Measurements from ENCODE around the gene KLHL40. TPM values are rescaled to one million over a fixed set of nuclear protein-coding genes. Genes with fewer than 3 reads are reported as not detected.

Gene KLHL40
- total and polyA plus RNA-seq, 3 experiments from 2014 or later = not detected

DNA sequence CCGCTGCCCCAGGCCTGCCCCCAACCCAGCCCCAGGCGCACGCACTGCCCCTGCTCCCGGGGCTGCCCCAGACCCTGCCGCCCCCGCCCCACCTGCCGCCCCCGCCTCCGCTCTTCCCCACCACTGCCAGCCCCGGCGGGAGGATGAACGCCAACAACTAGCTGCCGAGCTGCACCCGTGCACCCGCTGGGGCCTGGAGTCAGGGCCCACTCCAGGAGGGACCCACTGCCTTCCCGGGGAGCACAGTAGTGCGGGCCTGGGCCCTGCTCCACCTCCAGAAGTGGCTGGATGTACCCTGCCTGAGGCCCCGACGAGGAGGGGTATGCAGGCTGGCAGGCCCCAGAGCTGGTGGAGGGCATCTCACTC, 20.9 kb upstream of the KLHL40 start:
- Histone ChIP-seq H3K27ac (ENCODE audit: low read depth, low read length) (no peak overlapping the region), H3K9me3 (ENCODE audit: low read length) (no peaks in the 10 kb centered on the region), H3K4me3 (ENCODE audit: low read length) (no peak overlapping the region), H3K4me1 (ENCODE audit: insufficient read depth, low read length) (no peaks in the 10 kb centered on the region), H3K36me3 (ENCODE audit: insufficient read depth, low read length) (no peaks in the 10 kb centered on the region), H3K27me3 (ENCODE audit: insufficient read depth, low read length, poor library complexity, severe bottlenecking) (no peaks in the 10 kb centered on the region)
- DNase-seq = no peak
- no peaks in the 10 kb centered on the region for H3K36me3 Mint-ChIP-seq
- POLR2A ChIA-PET = no interaction called here
- peaks cover 0 to 2% (median 0%) of the 10 kb centered on the region in 5 donors for H3K9me3 Mint-ChIP-seq
- peaks cover 0 to 3% (median 0%) of the 10 kb centered on the region in 3 donors for H3K4me1 Mint-ChIP-seq
- no peak overlapping the region for H3K4me3 Mint-ChIP-seq
- CTCF ChIA-PET = no interaction called here
- peaks cover 0 to 3% of the 10 kb centered on the region in 2 donors for H3K27me3 Mint-ChIP-seq
- H3K27ac Mint-ChIP-seq = no peak overlapping the region

DNA sequence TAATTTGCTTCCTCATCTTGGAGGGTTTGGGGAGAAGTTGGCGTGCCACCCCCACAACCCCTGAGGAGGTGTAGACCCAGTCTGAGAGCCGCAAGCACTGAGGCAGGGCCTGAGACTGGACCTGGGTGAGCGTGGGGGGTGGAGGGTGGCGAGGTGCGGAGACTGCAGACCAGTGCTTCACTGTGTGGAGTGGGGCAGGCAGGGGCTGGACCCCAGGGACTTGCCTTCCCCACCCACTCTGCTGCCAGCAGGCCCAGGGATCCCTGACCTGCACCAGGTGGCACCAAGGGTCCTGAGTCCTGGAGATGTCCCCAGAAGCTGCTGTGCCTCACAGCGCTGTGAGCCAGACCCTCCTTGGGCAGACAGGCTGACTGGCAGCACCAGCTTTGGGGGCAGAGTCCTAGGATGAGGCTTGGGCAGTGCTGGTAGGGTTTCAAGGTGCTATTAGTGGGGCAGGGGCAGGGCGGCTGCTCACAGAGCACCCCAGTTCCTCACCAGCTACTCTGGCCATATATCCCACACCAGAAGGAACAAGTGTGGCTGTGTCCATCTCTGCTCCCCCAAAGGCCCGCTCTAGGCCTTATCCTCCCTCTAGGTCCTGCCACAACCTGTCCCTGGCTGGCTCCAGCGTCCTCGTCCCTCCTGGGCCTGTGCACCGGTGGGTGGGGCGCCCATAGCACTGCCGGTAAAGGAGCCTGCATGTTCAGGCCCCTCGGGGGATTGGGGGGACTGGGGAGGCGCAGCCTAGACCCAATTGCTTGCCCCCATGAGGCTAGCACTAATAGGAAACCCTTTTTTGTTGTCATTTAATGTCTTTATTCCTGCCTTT, 20.1 kb upstream of the KLHL40 start:
- CTCF ChIA-PET = no interaction called here
- POLR2A ChIA-PET = no interaction called here
- H3K9me3 ChIP-seq (ENCODE audit: low read length) = no peaks in the 10 kb centered on the region
- Mint-ChIP-seq H3K4me1 (no peaks in the 10 kb centered on the region), H3K27ac (no peak overlapping the region), H3K27me3 (peaks cover 1% of the 10 kb centered on the region in 2 donors), H3K9me3 (peaks cover 0 to 2% (median 0%) of the 10 kb centered on the region in 5 donors), H3K36me3 (no peaks in the 10 kb centered on the region), H3K4me3 (no peak overlapping the region)
- no peak overlapping the region for H3K4me3 ChIP-seq (ENCODE audit: low read length)
- H3K27ac ChIP-seq (ENCODE audit: low read depth, low read length) = no peak overlapping the region
- H3K36me3 ChIP-seq (ENCODE audit: insufficient read depth, low read length) = no peaks in the 10 kb centered on the region
- no peaks in the 10 kb centered on the region for H3K4me1 ChIP-seq (ENCODE audit: insufficient read depth, low read length)
- H3K27me3 ChIP-seq (ENCODE audit: insufficient read depth, low read length, poor library complexity, severe bottlenecking) = no peaks in the 10 kb centered on the region
- no peak for DNase-seq

DNA sequence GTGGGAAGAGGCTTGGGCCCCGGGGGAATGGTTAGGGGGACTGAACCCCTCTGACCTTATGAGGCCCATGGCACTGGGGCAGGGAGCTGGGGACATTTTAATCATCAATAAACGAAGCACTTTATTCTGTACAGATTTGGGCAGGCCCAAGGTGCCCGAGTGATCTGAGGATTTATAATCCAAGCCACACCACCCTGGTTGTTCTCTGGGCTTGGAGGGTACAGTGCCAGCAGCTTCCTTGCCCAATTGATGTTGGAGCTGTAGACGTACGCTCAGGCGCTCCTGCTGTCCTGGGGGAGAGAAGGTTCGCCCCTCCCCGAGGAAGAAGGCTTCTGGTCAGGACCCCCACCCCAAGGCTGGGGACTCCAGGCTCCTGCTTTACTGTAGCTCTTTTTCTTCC, 19.3 kb upstream of the KLHL40 start:
- no peaks in the 10 kb centered on the region for H3K27me3 ChIP-seq (ENCODE audit: insufficient read depth, low read length, poor library complexity, severe bottlenecking)
- no peaks in the 10 kb centered on the region for H3K9me3 ChIP-seq (ENCODE audit: low read length)
- H3K4me1 ChIP-seq (ENCODE audit: insufficient read depth, low read length) = no peaks in the 10 kb centered on the region
- CTCF ChIA-PET = no interaction called here
- DNase-seq = no peak
- H3K4me1 Mint-ChIP-seq = no peaks in the 10 kb centered on the region
- H3K4me3 Mint-ChIP-seq = no peak overlapping the region
- POLR2A ChIA-PET = no interaction called here
- no peak overlapping the region for H3K27ac ChIP-seq (ENCODE audit: low read depth, low read length)
- H3K36me3 Mint-ChIP-seq = no peaks in the 10 kb centered on the region
- no peak overlapping the region for H3K27ac Mint-ChIP-seq
- peaks cover 0 to 2% (median 0%) of the 10 kb centered on the region in 5 donors for H3K9me3 Mint-ChIP-seq
- no peak overlapping the region for H3K4me3 ChIP-seq (ENCODE audit: low read length)
- H3K36me3 ChIP-seq (ENCODE audit: insufficient read depth, low read length) = no peaks in the 10 kb centered on the region
- peaks cover 1 to 3% of the 10 kb centered on the region in 2 donors for H3K27me3 Mint-ChIP-seq

DNA sequence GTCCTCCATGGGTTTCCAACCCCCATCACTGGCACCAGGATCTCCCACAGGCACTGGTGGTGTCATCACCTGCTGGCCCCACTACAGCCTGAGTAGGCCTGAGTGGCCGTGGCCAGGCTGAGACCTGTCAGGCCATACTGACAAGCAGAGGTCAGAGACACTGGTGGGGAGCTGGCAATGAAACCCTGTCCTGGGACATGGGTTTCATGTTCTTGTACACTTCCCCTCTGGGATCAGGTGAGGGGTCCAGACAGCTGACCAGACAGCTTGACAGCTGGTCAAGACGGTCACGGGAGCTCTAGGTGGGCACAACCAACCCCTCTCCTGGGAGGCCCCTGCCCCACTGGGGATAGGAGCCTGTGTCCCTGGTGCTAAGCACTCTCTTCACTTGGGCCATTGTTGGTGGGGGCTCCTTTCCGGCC, 18.7 kb upstream of the KLHL40 start:
- POLR2A ChIA-PET = no interaction called here
- Histone ChIP-seq H3K9me3 (ENCODE audit: low read length) (no peaks in the 10 kb centered on the region), H3K27me3 (ENCODE audit: insufficient read depth, low read length, poor library complexity, severe bottlenecking) (no peaks in the 10 kb centered on the region), H3K27ac (ENCODE audit: low read depth, low read length) (no peak overlapping the region), H3K4me3 (ENCODE audit: low read length) (no peak overlapping the region), H3K36me3 (ENCODE audit: insufficient read depth, low read length) (no peaks in the 10 kb centered on the region), H3K4me1 (ENCODE audit: insufficient read depth, low read length) (no peaks in the 10 kb centered on the region)
- Mint-ChIP-seq H3K9me3 (peaks cover 0 to 2% (median 0%) of the 10 kb centered on the region in 5 donors), H3K4me1 (no peaks in the 10 kb centered on the region), H3K36me3 (no peaks in the 10 kb centered on the region), H3K27ac (no peak overlapping the region), H3K4me3 (no peak overlapping the region), H3K27me3 (peaks cover 1 to 3% of the 10 kb centered on the region in 2 donors)
- CTCF ChIA-PET = no interaction called here
- no peak for DNase-seq

DNA sequence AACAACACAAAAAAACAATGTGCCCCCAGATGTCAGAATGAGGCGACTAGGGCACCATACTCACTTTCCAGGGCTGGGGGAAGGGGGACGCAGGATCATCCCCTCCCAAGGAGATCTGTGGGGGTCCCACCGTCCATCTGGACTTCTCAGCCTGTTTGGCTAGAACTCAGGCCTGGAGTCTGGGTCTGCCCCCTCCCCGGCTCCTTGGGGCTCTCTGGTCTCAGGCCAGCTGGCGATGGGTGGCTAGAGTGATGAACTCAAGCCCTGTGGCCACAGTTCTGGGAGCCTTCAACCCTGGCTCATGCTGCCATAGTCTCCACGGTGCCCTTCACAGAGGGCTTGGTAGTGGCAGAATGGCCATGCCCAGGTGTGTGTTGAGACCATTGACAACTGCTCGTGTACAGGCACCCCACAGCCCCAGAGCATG, 18.2 kb upstream of the KLHL40 start:
- POLR2A ChIA-PET = no interaction called here
- Histone ChIP-seq H3K9me3 (ENCODE audit: low read length) (no peaks in the 10 kb centered on the region), H3K4me3 (ENCODE audit: low read length) (no peak overlapping the region), H3K27ac (ENCODE audit: low read depth, low read length) (no peak overlapping the region), H3K27me3 (ENCODE audit: insufficient read depth, low read length, poor library complexity, severe bottlenecking) (no peaks in the 10 kb centered on the region), H3K36me3 (ENCODE audit: insufficient read depth, low read length) (no peaks in the 10 kb centered on the region), H3K4me1 (ENCODE audit: insufficient read depth, low read length) (no peaks in the 10 kb centered on the region)
- Mint-ChIP-seq H3K9me3 (peaks cover 0 to 2% (median 0%) of the 10 kb centered on the region in 5 donors), H3K4me1 (no peaks in the 10 kb centered on the region), H3K4me3 (no peak overlapping the region), H3K27ac (no peak overlapping the region), H3K36me3 (no peaks in the 10 kb centered on the region), H3K27me3 (peaks cover 1 to 3% of the 10 kb centered on the region in 2 donors)
- CTCF ChIA-PET = no interaction called here
- DNase-seq = no peak

DNA sequence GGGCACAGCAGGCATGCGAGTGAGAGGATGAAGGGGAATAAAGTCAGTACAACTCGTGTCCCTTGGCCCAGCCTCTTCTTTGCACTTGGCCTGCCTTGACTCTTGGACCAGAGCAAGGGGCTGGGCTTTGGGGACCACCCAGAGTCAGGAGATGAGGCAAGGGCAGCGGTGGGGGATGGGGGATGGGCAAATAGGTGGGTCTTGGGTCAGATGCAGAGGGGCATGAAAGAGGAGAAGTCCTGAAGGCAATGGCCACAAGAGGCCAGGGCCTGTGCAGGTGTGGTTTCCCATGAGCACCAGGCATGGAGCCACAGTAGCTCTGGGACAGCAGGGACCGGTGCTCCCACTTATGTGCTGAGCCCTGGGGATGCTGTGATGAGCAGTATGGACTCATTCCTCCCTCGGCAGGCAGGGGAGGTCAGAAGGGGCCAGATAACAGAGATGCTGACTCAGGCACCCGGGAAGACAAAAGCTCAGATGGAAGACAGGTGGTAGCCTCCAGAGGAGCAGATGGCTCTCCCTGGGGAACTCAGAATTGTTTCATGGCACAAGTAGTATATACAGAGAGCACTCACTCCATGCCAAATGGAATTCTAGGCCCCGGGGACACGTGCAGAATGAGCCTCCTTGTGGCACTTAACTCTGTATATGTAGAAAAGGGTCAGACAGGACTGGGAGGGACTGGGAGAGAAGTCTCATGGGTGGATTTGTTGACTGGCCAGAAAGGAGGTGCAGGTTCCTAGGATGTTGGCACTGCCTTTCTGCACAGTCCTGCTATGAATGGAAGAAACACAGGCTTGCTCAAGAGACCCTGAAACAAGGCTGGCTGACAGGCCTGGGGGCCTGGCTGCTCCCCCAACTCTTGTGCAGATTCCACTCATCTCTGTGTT, 17.6 kb upstream of the KLHL40 start:
- Mint-ChIP-seq H3K4me3 (no peak overlapping the region), H3K27ac (no peak overlapping the region), H3K27me3 (peaks cover 1 to 3% of the 10 kb centered on the region in 2 donors), H3K36me3 (no peaks in the 10 kb centered on the region), H3K4me1 (no peaks in the 10 kb centered on the region), H3K9me3 (peaks cover 0 to 2% (median 0%) of the 10 kb centered on the region in 5 donors)
- H3K36me3 ChIP-seq (ENCODE audit: insufficient read depth, low read length) = no peaks in the 10 kb centered on the region
- no peak overlapping the region for H3K27ac ChIP-seq (ENCODE audit: low read depth, low read length)
- POLR2A ChIA-PET = no interaction called here
- H3K4me1 ChIP-seq (ENCODE audit: insufficient read depth, low read length) = no peaks in the 10 kb centered on the region
- no peak for DNase-seq
- H3K4me3 ChIP-seq (ENCODE audit: low read length) = no peak overlapping the region
- H3K27me3 ChIP-seq (ENCODE audit: insufficient read depth, low read length, poor library complexity, severe bottlenecking) = no peaks in the 10 kb centered on the region
- CTCF ChIA-PET = no interaction called here
- H3K9me3 ChIP-seq (ENCODE audit: low read length) = no peaks in the 10 kb centered on the region

DNA sequence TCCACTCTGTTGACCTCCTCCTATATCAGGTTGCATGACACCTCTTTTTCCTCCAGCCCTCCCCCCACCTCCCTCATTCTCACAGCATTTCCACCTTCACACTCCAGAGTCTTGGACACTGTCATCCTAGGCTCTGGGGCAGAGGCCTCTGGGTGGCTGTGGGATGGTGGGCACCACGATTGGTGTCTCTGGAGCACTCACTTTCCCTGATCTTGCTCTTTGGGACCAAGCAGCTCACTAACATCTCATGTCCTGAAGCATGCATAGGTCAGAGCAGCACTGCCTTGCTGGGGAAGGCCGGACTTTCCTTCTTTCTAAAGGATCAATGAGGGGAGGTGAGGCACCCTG, 16.9 kb upstream of the KLHL40 start:
- DNase-seq = no peak
- no peak overlapping the region for H3K27ac ChIP-seq (ENCODE audit: low read depth, low read length)
- no peaks in the 10 kb centered on the region for H3K4me1 ChIP-seq (ENCODE audit: insufficient read depth, low read length)
- no peaks in the 10 kb centered on the region for H3K9me3 ChIP-seq (ENCODE audit: low read length)
- Mint-ChIP-seq H3K9me3 (peaks cover 0 to 2% (median 0%) of the 10 kb centered on the region in 5 donors), H3K4me1 (no peaks in the 10 kb centered on the region), H3K27ac (no peak overlapping the region), H3K27me3 (peaks cover 1 to 3% of the 10 kb centered on the region in 2 donors), H3K4me3 (no peak overlapping the region), H3K36me3 (no peaks in the 10 kb centered on the region)
- no peaks in the 10 kb centered on the region for H3K36me3 ChIP-seq (ENCODE audit: insufficient read depth, low read length)
- CTCF ChIA-PET = no interaction called here
- POLR2A ChIA-PET = no interaction called here
- H3K27me3 ChIP-seq (ENCODE audit: insufficient read depth, low read length, poor library complexity, severe bottlenecking) = no peaks in the 10 kb centered on the region
- H3K4me3 ChIP-seq (ENCODE audit: low read length) = no peak overlapping the region

DNA sequence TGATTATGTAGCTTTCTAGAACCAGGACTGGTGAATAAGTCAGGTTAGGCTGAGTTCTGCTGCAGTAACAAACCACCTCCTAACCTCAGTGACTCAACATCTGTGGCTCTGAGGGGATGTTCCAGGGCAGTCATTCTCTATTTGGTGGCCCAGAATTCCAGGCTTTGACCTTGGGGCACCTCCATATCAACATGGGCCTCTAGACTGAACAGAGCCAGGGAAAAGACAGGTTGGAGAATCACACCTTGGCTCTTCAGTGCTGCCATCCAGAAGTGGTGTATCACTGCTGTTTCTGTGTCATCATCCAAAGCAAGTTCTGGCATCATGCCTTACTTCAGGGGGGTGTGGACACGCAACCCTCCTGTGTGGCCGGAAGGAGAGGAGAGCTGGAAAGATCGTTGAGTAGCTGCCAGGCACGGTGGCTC, 16.5 kb upstream of the KLHL40 start:
- Mint-ChIP-seq H3K27ac (no peak overlapping the region), H3K27me3 (peaks cover 1 to 3% of the 10 kb centered on the region in 2 donors), H3K4me3 (no peak overlapping the region), H3K9me3 (peaks cover 0 to 2% (median 0%) of the 10 kb centered on the region in 5 donors), H3K4me1 (no peaks in the 10 kb centered on the region), H3K36me3 (no peaks in the 10 kb centered on the region)
- no peaks in the 10 kb centered on the region for H3K36me3 ChIP-seq (ENCODE audit: insufficient read depth, low read length)
- no peaks in the 10 kb centered on the region for H3K4me1 ChIP-seq (ENCODE audit: insufficient read depth, low read length)
- POLR2A ChIA-PET = no interaction called here
- CTCF ChIA-PET = no interaction called here
- no peaks in the 10 kb centered on the region for H3K27me3 ChIP-seq (ENCODE audit: insufficient read depth, low read length, poor library complexity, severe bottlenecking)
- no peaks in the 10 kb centered on the region for H3K9me3 ChIP-seq (ENCODE audit: low read length)
- no peak for DNase-seq
- H3K4me3 ChIP-seq (ENCODE audit: low read length) = no peak overlapping the region
- H3K27ac ChIP-seq (ENCODE audit: low read depth, low read length) = no peak overlapping the region

Measured in CD8-positive, alpha-beta memory T cell (primary cell).